IPS-20b (cell line): ENCODE data around the gene C4A.

ENCODE experiments used
- H3K27ac ChIP-seq: one replicate; pipeline ENCODE4 v1.5.1; 2013; ENCODE audit warnings: low read length
- H3K27me3 ChIP-seq: 2 replicates; pipeline ENCODE4 v1.6.1; 2013; ENCODE audit warnings: mild to moderate bottlenecking, low read length, inconsistent platforms; ENCODE audit not compliant: insufficient read depth
- H3K36me3 ChIP-seq: 2 replicates; pipeline ENCODE4 v1.6.1; 2013; ENCODE audit warnings: low read depth, mild to moderate bottlenecking, inconsistent platforms, low read length, moderate library complexity; ENCODE audit not compliant: insufficient read depth
- H3K4me1 ChIP-seq: 2 replicates; pipeline ENCODE4 v1.6.1; 2013; ENCODE audit warnings: mild to moderate bottlenecking, control low read depth, inconsistent platforms, low read length, moderate library complexity; ENCODE audit not compliant: insufficient read depth
- H3K4me3 ChIP-seq: 2 replicates; pipeline ENCODE4 v1.5.1; 2013; ENCODE audit warnings: mild to moderate bottlenecking, low read length, inconsistent platforms
- H3K9ac ChIP-seq: 2 replicates; pipeline ENCODE4 v1.6.1; 2013; ENCODE audit warnings: low read depth, mild to moderate bottlenecking, inconsistent platforms, low read length, moderate library complexity
- H3K9me3 ChIP-seq: 2 replicates; pipeline ENCODE4 v1.6.1; 2013; ENCODE audit warnings: mild to moderate bottlenecking, low read depth, low read length, inconsistent platforms; ENCODE audit not compliant: insufficient read depth

The C4A gene

GRCh38 chr6:31948306-31948705 lies 33.6 kb upstream of the C4A start:
- Histone ChIP-seq H3K27me3 (peaks cover 32% of the 10 kb centered on the region), H3K36me3 (peaks cover 26% of the 10 kb centered on the region), H3K27ac (no peak overlapping the region), H3K4me1 (no peaks in the 10 kb centered on the region), H3K4me3 (no peak overlapping the region), H3K9me3 (no peaks in the 10 kb centered on the region), H3K9ac (no peak overlapping the region)

GRCh38 chr6:31948753-31949413 lies 33.0 kb upstream of the C4A start:
- H3K4me1 ChIP-seq: no peaks in the 10 kb centered on the region
- peaks cover 32% of the 10 kb centered on the region for H3K36me3 ChIP-seq
- H3K9ac ChIP-seq: no peak overlapping the region
- H3K9me3 ChIP-seq: no peaks in the 10 kb centered on the region
- H3K27me3 ChIP-seq: peaks cover 31% of the 10 kb centered on the region
- no peak overlapping the region for H3K4me3 ChIP-seq
- H3K27ac ChIP-seq: no peak overlapping the region

- no peak overlapping the region for H3K27ac ChIP-seq
- no peak overlapping the region for H3K4me3 ChIP-seq
- no peaks in the 10 kb centered on the region for H3K4me1 ChIP-seq
- H3K27me3 ChIP-seq: peaks cover 26% of the 10 kb centered on the region
- H3K9ac ChIP-seq: no peak overlapping the region
- peaks cover 44% of the 10 kb centered on the region for H3K36me3 ChIP-seq
- H3K9me3 ChIP-seq: no peaks in the 10 kb centered on the region
Measured at GRCh38 chr6:31949926-31950548, 31.8 kb upstream of the C4A start.

- Histone ChIP-seq H3K27ac (no peak overlapping the region), H3K27me3 (peaks cover 11% of the 10 kb centered on the region; the same call in 1 of the 2 replicates), H3K9me3 (no peaks in the 10 kb centered on the region), H3K4me1 (no peaks in the 10 kb centered on the region), H3K9ac (no peak overlapping the region), H3K4me3 (no peak overlapping the region), H3K36me3 (peaks cover 63% of the 10 kb centered on the region)
Measured at GRCh38 chr6:31952140-31952805, 29.6 kb upstream of the C4A start.

- Histone ChIP-seq H3K36me3 (peaks cover 66% of the 10 kb centered on the region), H3K9ac (no peak overlapping the region), H3K4me3 (no peak overlapping the region), H3K27me3 (peaks cover 5% of the 10 kb centered on the region; the same call in 1 of the 2 replicates), H3K4me1 (peaks cover 2% of the 10 kb centered on the region; the same call in 1 of the 2 replicates), H3K9me3 (no peaks in the 10 kb centered on the region), H3K27ac (no peak overlapping the region)
Measured at GRCh38 chr6:31952890-31953289, 29.0 kb upstream of the C4A start.

- Histone ChIP-seq H3K9ac (no peak overlapping the region), H3K4me3 (no peak overlapping the region), H3K27ac (no peak overlapping the region), H3K9me3 (no peaks in the 10 kb centered on the region), H3K36me3 (peaks cover 66% of the 10 kb centered on the region), H3K27me3 (no peaks in the 10 kb centered on the region), H3K4me1 (peaks cover 5% of the 10 kb centered on the region; the same call in 1 of the 2 replicates)
Measured at GRCh38 chr6:31954511-31954910, 27.3 kb upstream of the C4A start.

GRCh38 chr6:31956796-31957195 lies 25.1 kb upstream of the C4A start:
- Histone ChIP-seq H3K9ac (no peak overlapping the region), H3K36me3 (peaks cover 72% of the 10 kb centered on the region), H3K4me3 (no peak overlapping the region), H3K27me3 (no peaks in the 10 kb centered on the region), H3K27ac (no peak overlapping the region), H3K9me3 (no peaks in the 10 kb centered on the region), H3K4me1 (peaks cover 10% of the 10 kb centered on the region; the same call in 1 of the 2 replicates)

- Histone ChIP-seq H3K9me3 (no peaks in the 10 kb centered on the region), H3K36me3 (peaks cover 71% of the 10 kb centered on the region), H3K27ac (no peak overlapping the region), H3K9ac (peak overlapping the region; percentile 90), H3K4me3 (peak overlapping the region; percentile 90), H3K27me3 (no peaks in the 10 kb centered on the region), H3K4me1 (peaks cover 10% of the 10 kb centered on the region; the same call in 1 of the 2 replicates)
Measured at GRCh38 chr6:31958412-31958740, 23.5 kb upstream of the C4A start.

- peaks cover 10% of the 10 kb centered on the region; the same call in 1 of the 2 replicates for H3K4me1 ChIP-seq
- no peaks in the 10 kb centered on the region for H3K9me3 ChIP-seq
- H3K9ac ChIP-seq: peak within 1 kb of the TSS; percentile 92
- peak within 1 kb of the TSS; percentile 75 for H3K27ac ChIP-seq
- peak within 1 kb of the TSS; percentile 90 for H3K4me3 ChIP-seq
- H3K27me3 ChIP-seq: no peaks in the 10 kb centered on the region
- peaks cover 71% of the 10 kb centered on the region for H3K36me3 ChIP-seq
Measured at GRCh38 chr6:31958741-31959739, 22.8 kb upstream of the C4A start, which contains the start of the genes NELFE and SKIC2. TSS of gene NELFE (minus strand) at chr6:31958971. CDS start at chr6:31958446, 525 bp downstream. TSS of gene SKIC2 (plus strand) at chr6:31959175. CDS start at chr6:31959193, 18 bp downstream.

GRCh38 chr6:31961616-31962015 lies 20.2 kb upstream of the C4A start:
- peaks cover 10% of the 10 kb centered on the region; the same call in 1 of the 2 replicates for H3K4me1 ChIP-seq
- no peaks in the 10 kb centered on the region for H3K27me3 ChIP-seq
- no peak overlapping the region for H3K4me3 ChIP-seq
- H3K36me3 ChIP-seq: peaks cover 72% of the 10 kb centered on the region
- no peak overlapping the region for H3K9ac ChIP-seq
- H3K27ac ChIP-seq: no peak overlapping the region
- H3K9me3 ChIP-seq: no peaks in the 10 kb centered on the region

GRCh38 chr6:31963921-31964320 lies 17.9 kb upstream of the C4A start:
- peaks cover 86% of the 10 kb centered on the region for H3K36me3 ChIP-seq
- no peaks in the 10 kb centered on the region for H3K9me3 ChIP-seq
- 0 out of 2 replicates have a peak, but pooled peaks cover 7% of the 10 kb centered on the region for H3K4me1 ChIP-seq
- no peaks in the 10 kb centered on the region for H3K27me3 ChIP-seq
- H3K4me3 ChIP-seq: no peak overlapping the region
- no peak overlapping the region for H3K9ac ChIP-seq
- no peak overlapping the region for H3K27ac ChIP-seq
